Mucosa of descending colon (tissue), 3 donors: ENCODE data around the gene C14orf119. TPM values are rescaled to one million over a fixed set of nuclear protein-coding genes. Genes with fewer than 3 reads are reported as not detected.
A peak's percentile ranks its signal among the peaks of the same experiment; 100 is the strongest.

Experiments used
- ATAC-seq: fragments of 200-7000 bp; cut with Tn5 transposase; one replicate; pipeline ENCODE4 v1.9.1; 2020; ENCODE audit warnings: mild to moderate bottlenecking, moderate library complexity
- DNase-seq, 3 donors: peaks; one replicate each; pipeline ENCODE4 v3.0.0-alpha.2; 2020
- H3K36me3 ChIP-seq: fragments of 200-600 bp; one replicate; pipeline ENCODE4 v1.8.0; 2021; ENCODE audit warnings: low read depth, mild to moderate bottlenecking
- H3K4me1 ChIP-seq: fragments of 200-600 bp; one replicate; pipeline ENCODE4 v1.8.0; 2021; ENCODE audit warnings: low read depth, mild to moderate bottlenecking
- H3K4me3 ChIP-seq: fragments of 200-600 bp; one replicate; pipeline ENCODE4 v1.8.0; 2021; ENCODE audit warnings: mild to moderate bottlenecking
- H3K9me3 ChIP-seq: fragments of 200-600 bp; one replicate; pipeline ENCODE4 v1.8.0; 2021; ENCODE audit warnings: mild to moderate bottlenecking
- CTCF ChIP-seq: fragments of 200-600 bp; IDR thresholded peaks from one replicate; pipeline ENCODE4 v1.8.0; 2022; ENCODE audit warnings: antibody characterized with exemption, mild to moderate bottlenecking
- intact Hi-C, 2 donors: fragments of 100-400 bp; cut with DNase I in 1 of 2; cut with micrococcal nuclease in 1 of 2; formaldehyde crosslinking; loops; one replicate each; pipeline versions ENCODE4 v1.11.0 to v1.11.1; 2022; cut with DNase I, micrococcal nuclease
- total RNA-seq, 3 donors: library from RNA; stranded (reverse); fragmentation: NEBNext Ultra II Directional in 2 of 3; extraction: Animal tissue kit (Norgen Biotek cat#: 25700) in 2 of 3; gene quantifications; one replicate each; pipeline versions ENCODE4 v1.2.1 to v1.2.4, GENCODE V29; 2021 to 2023
- donor health status: DM: no; HTN: no; CAD: no; lungs with moderate emphysema.
- donor health status: DM: no; HTN: no; CAD: no.
- donor health status: DM: no; HTN: yes; CAD: no.

C14orf119 gene
- total RNA-seq, 3 donors from 2014 or later: 46.6 to 48.3 (median 48.0) TPM

- Histone ChIP-seq H3K4me1 (no peaks in the 10 kb centered on the region), H3K4me3 (no peak overlapping the region), H3K36me3 (no peaks in the 10 kb centered on the region), H3K9me3 (no peaks in the 10 kb centered on the region)
- peak; percentile 47 for ATAC-seq
- no peak for TF ChIP-seq CTCF
- intact Hi-C loops: no loop called here
- no peak for DNase-seq
Observed at GRCh38 chr14:23115039-23115731, 19.9 kb downstream of the C14orf119 start.

- ATAC-seq (no peak), DNase-seq (no peak)
- no peak overlapping the region for H3K4me3 ChIP-seq
- TF ChIP-seq CTCF: no peak
- H3K4me1 ChIP-seq: no peaks in the 10 kb centered on the region
- no peaks in the 10 kb centered on the region for H3K9me3 ChIP-seq
- intact Hi-C loops: no loop called here
- H3K36me3 ChIP-seq: no peaks in the 10 kb centered on the region
Observed at GRCh38 chr14:23115918-23116317, 20.6 kb downstream of the C14orf119 start.

GRCh38 chr14:23117371-23118020 is 22.2 kb downstream of the C14orf119 start:
- DNase-seq (no peak), ATAC-seq (no peak)
- H3K9me3 ChIP-seq: no peaks in the 10 kb centered on the region
- H3K4me3 ChIP-seq: no peak overlapping the region
- H3K4me1 ChIP-seq: no peaks in the 10 kb centered on the region
- no peak for TF ChIP-seq CTCF
- H3K36me3 ChIP-seq: no peaks in the 10 kb centered on the region
- intact Hi-C loops: no loop called here

- Histone ChIP-seq H3K4me3 (no peak within 1 kb of the TSS), H3K36me3 (no peaks in the 10 kb centered on the region), H3K9me3 (no peaks in the 10 kb centered on the region), H3K4me1 (no peaks in the 10 kb centered on the region)
- DNase-seq: no peak
- TF ChIP-seq CTCF: no peak
- intact Hi-C loops: no loop called here
- ATAC-seq: no peak
Observed at GRCh38 chr14:23118506-23119362, 23.4 kb downstream of the C14orf119 start, which contains the start of gene CEBPE. TSS of gene CEBPE (minus strand) at chr14:23119255. CDS start at chr14:23119091, 164 bp downstream.

- TF ChIP-seq CTCF: no peak
- intact Hi-C loops: loop anchor here (1.0 to 2.0 kb wide), 2 partner anchors 65 to 68 kb away; no protein-coding TSS in a partner anchor
- Histone ChIP-seq H3K9me3 (no peaks in the 10 kb centered on the region), H3K4me3 (no peak overlapping the region), H3K36me3 (no peaks in the 10 kb centered on the region), H3K4me1 (no peaks in the 10 kb centered on the region)
- ATAC-seq (peak; percentile 4), DNase-seq (no peak)
Observed at GRCh38 chr14:23119363-23120327, 24.3 kb downstream of the C14orf119 start.
